Posterior cingulate gyrus (tissue), 11 donors: ENCODE measurements around the gene PPIE.
"Not testable (repeated sequence)": the region's sequence is repeated elsewhere in the genome, so short reads cannot be mapped to it uniquely, and the experiment has no call there.

Experiments used
- DNase-seq, 10 donors: peaks; one replicate each; pipeline versions ENCODE4 v3.0.0 to v3.0.0-alpha.2; 2020 to 2021; ENCODE audit warnings: mixed read lengths in 3 of 10
- intact Hi-C: fragments of 100-400 bp; cut with DNase I; formaldehyde crosslinking; loops from one replicate; pipeline ENCODE4 v1.15.1; 2023

Gene PPIE

DNA sequence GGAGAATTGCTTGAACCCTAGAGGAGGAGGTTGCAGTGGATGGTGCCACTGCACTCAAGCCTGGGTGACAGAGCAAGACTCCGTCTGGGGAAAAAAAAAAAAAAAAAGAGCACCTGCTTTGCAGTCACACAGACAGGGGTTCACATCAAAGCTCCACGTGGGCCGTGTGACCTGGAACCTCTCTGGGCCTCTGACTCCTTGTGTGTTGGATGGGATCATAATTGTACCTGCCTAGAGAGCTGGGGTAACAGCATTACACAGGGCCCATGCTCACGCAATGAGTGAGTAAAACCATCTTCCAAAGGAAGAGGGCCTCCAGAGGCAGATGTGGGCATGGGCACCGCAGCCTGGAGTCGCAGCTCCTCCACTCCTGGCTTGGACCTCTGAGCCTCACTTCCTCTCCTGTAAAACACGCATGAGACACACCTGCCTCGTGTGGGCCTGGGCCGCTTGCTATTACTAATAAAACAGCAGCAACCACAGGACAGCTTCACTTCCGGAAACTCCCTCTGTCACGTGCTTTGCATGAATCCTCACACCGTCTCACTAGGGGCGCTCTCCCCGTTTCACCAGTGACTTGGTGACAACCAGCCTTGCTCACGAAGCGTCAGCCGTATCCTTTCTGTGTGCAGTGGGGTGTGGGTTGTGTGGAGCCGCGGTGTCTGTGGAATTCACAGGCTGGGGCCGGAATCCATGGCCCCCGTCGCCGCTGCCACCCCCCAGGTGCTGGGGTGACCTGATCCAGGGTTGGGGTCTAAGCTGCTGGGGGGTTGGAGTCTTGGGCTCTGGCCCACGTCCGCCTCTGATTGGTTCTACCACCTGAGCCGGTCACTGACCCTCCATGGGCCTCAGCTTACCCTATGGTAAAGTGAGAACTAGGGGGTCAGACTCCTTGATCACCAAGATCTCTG lies 60.4 kb downstream of the PPIE start:
- DNase-seq, result peak in 8 of 10 donors; percentile 44 to 94 (median 71)
- intact Hi-C loops, result not testable (repeated sequence)

- peak; percentile 52 to 95 (median 82) for DNase-seq
- intact Hi-C loops, result no loop called here
Measured at GRCh38 chr1:39799770-39800470, 61.2 kb downstream of the PPIE start.

- intact Hi-C loops, result no loop called here
Measured at GRCh38 chr1:39800471-39800835, 61.8 kb downstream of the PPIE start.

GRCh38 chr1:39802496-39803260 lies 64.0 kb downstream of the PPIE start:
- intact Hi-C loops, result no loop called here
- peak in 1 of 10 donors; percentile 12 for DNase-seq

More at GRCh38 chr1:39800471-39800835, 61.8 kb downstream of the PPIE start:
- DNase-seq, result no peak

DNA sequence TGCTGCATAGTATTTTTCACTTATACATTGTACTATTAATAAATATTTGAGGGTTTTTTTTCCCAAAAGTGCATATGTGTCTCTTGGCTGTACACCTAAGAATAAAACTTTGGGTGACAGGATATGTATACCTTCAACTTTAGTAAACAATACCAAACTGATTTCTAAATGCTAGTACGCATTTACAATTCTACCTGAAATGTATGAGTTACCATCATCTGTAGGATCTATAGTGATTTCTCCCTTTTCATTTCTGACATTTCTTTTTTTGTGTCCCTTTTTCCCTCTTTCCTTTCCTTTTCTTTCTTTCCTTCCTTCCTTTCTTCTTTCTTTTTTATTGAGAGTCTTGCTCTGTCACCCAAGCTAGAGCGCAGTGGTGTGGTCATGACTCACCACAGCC lies 66.7 kb downstream of the PPIE start:
- intact Hi-C loops, result no loop called here
- no peak for DNase-seq

DNA sequence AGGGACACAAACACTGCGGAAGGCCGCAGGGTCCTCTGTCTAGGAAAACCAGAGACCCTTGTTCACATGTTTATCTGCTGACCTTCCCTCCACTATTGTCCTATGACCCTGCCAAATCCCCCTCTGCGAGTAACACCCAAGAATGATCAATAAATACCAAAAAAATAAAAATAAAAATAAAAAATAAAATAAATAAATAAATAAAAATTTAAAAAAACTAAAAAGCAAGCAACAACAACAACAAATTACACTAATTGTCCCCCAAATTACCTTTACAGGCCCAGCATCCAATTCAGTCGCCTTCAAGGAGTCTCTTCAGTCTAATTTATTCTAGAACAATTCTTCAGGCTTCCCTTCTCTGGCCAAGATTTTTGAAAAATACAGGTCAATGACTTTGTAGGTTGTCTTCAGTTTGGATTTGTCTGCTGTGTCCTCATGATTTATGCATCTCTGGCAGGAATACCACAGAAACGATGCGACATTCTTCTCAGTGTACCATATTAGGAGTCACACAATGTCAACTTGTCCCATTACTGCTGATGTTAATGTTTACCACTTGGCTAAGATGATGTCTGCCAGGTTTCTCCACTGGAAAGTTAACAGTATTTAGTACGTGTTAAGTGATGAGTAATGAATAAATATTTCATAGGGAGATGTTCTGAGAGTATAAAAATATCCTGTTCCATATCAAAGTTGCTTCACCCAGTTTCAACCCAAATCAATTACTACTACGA lies 70.3 kb downstream of the PPIE start:
- no peak for DNase-seq
- intact Hi-C loops, result no loop called here

GRCh38 chr1:39812913-39813312 lies 74.2 kb downstream of the PPIE start:
- intact Hi-C loops, result no loop called here
- DNase-seq, result no peak
